Lower leg skin (tissue), 4 donors: Measurements from ENCODE around the gene BRD1. TPM values are rescaled to one million over a fixed set of nuclear protein-coding genes. Genes with fewer than 3 reads are reported as not detected.

Experiments used
- DNase-seq, 2 donors: peaks; one replicate each; pipeline ENCODE4 v3.0.0-alpha.2; 2019; ENCODE audit warnings: low spot score in 2 of 2
- H3K4me3 ChIP-seq: fragments of 200-600 bp; sonication (generic); 2 replicates; pipeline ENCODE4 v1.5.1; 2017; ENCODE audit warnings: mild to moderate bottlenecking, low read depth; ENCODE audit not compliant: poor library complexity, severe bottlenecking
- POLR2A ChIP-seq, 2 donors: fragments of 450-650 bp; IDR thresholded peaks; one replicate each; pipeline ENCODE4 v1.6.1; 2016 to 2017; ENCODE audit warnings: antibody characterized with exemption in 2 of 2, mild to moderate bottlenecking in 1 of 2, moderate library complexity in 1 of 2
- WGBS, 2 donors: methylation state at CpG; one replicate each; pipeline ENCODE4 v1.1.5; 2018; 5-methylcytosine and 5-hydroxymethylcytosine counted together
- intact Hi-C: fragments of 100-400 bp; cut with DNase I; formaldehyde crosslinking; loops from one replicate; pipeline ENCODE4 v1.15.0; 2023; ENCODE audit warnings: low total_unique reads
- total RNA-seq, 4 donors: library from RNA; depleted of rRNA; stranded (reverse); fragments of >200 nt; gene quantifications; one replicate each; pipeline ENCODE4 v1.1.0, GENCODE V29; 2016
- TF ChIP-seq, protein P1 (sequence below), 3 donors: fragments of 450-650 bp; IDR thresholded peaks; one replicate each; pipeline ENCODE4 v1.5.1; 2016; ENCODE audit warnings: antibody characterized with exemption in 3 of 3, mild to moderate bottlenecking in 3 of 3, moderate library complexity in 2 of 3

BRD1 gene
- total RNA-seq, 4 donors from 2014 or later, result 64.8 to 104 (median 89.8) TPM

DNA sequence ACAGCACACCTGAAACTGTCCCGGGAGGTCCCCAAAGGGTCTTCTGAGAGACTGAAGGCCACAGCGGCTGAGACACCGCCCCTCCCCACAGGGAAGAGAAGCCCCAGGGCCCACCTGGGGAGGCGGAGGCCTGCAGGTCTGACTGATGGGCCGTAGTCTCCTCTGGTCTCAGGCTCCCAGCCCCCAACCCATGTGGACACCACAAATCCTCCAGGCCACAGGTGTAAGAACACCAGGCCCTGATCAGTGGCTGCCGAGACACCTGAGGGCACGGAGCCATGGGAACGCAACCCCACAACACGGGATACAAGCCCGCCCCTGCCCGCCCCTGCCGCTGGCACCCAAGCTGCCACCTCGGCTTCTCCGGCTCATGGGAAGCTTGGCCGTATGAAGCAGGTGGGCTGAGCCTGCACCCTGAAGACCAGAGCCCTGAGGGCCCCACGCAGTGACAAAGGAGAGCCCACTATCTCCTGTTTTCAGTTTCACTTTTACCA is 46.3 kb downstream of the BRD1 start:
- H3K4me3 ChIP-seq, result no peak overlapping the region
- 77 to 95% methylated on average over 15 to 16 of the region's 16 CpGs for WGBS, 2 donors
- DNase-seq, result no peak
- TF ChIP-seq POLR2A (IDR thresholded peaks at IDR 0.05), result no peak
- TF ChIP-seq, protein P1, sequence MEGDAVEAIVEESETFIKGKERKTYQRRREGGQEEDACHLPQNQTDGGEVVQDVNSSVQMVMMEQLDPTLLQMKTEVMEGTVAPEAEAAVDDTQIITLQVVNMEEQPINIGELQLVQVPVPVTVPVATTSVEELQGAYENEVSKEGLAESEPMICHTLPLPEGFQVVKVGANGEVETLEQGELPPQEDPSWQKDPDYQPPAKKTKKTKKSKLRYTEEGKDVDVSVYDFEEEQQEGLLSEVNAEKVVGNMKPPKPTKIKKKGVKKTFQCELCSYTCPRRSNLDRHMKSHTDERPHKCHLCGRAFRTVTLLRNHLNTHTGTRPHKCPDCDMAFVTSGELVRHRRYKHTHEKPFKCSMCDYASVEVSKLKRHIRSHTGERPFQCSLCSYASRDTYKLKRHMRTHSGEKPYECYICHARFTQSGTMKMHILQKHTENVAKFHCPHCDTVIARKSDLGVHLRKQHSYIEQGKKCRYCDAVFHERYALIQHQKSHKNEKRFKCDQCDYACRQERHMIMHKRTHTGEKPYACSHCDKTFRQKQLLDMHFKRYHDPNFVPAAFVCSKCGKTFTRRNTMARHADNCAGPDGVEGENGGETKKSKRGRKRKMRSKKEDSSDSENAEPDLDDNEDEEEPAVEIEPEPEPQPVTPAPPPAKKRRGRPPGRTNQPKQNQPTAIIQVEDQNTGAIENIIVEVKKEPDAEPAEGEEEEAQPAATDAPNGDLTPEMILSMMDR (IDR thresholded peaks at IDR 0.05), result no peak
- intact Hi-C loops, result loop anchor here (10.0 kb wide), 1 partner anchor 133 kb away; the partner anchor contains the start of genes ALG12 and CRELD2

DNA sequence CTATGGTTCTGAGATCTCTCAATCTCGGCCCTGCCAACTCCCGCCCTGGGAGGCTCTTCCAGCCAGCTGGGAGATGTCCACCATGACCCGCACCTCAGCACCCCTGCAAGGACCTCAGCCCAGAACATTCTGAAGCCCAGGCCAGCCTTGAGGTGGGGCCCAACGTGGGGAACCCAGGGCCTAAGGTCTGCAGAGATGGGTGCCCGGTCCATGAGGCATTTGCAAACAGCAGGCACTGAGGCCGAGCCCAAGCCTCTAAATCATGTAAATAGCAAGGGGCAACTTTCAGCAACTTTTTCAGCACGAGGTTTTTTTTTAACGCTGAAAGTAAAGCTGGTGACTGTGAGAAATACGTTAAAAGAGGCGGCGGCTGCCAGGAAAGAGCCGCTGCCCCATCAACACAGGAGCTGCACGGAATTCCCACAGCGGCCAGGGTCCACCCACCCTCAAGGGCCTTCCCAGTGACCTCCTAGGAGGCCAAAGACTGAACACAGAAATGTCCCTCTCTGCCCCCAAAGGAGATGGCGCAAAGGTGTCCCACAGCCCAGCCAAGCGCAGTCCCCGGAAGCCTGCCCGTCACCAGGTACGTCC is 46.9 kb downstream of the BRD1 start:
- H3K4me3 ChIP-seq, result no peak overlapping the region
- intact Hi-C loops, result loop anchor here (10.0 kb wide), 1 partner anchor 134 kb away; the partner anchor contains the start of genes ALG12 and CRELD2
- 84 to 85% methylated on average over 17 to 19 of the region's 19 CpGs for WGBS, 2 donors
- TF ChIP-seq POLR2A (IDR thresholded peaks at IDR 0.05), result no peak
- TF ChIP-seq, protein P1 (IDR thresholded peaks at IDR 0.05), result no peak
- DNase-seq, result no peak

DNA sequence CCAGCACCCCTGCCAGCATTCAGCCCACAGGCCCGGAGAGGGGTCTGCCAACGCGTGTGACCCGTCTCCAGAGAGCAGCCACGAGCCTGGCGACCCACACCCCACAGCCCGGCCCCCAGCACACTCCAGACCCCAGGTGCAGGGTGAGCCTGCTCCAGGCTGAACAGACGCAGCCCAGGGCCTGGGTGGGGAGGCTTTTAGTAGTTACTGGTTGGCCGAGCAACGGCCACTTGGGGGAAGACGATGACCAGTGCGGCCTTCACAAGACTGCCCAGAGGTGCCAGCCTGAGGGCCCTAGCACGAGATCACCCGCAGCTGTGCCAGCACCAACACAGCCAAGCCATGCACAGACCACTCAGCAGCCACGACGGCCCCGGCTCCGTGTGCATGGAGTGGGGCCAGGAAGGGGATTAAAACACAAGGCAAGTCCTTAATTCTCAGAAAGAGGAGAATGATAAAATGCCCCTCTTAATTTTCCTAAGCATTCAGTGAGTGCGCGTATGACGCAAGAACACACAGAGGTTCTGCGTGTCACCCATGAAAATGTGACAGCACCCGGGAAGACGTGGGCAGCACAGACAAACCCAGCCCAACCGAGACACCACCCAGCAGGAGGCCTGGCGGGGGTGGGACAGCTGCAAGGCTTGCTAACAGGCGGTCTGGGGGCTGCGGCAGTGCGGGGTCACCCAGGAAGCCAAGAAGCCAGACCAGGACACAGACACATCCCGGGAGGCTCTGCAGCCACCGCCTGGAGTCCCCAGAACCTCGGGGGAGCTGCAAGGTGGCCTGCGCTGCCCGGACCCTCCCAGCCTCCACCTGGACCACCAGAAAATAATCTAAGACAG is 47.6 kb downstream of the BRD1 start:
- WGBS, 2 donors, result 81 to 84% methylated on average over 22 to 28 of the region's 34 CpGs
- no peak overlapping the region for H3K4me3 ChIP-seq
- TF ChIP-seq POLR2A (IDR thresholded peaks at IDR 0.05), result no peak
- TF ChIP-seq, protein P1 (IDR thresholded peaks at IDR 0.05), result no peak
- DNase-seq, result no peak
- intact Hi-C loops, result loop anchor here (10.0 kb wide), 1 partner anchor 135 kb away; the partner anchor contains the start of genes ALG12 and CRELD2

DNA sequence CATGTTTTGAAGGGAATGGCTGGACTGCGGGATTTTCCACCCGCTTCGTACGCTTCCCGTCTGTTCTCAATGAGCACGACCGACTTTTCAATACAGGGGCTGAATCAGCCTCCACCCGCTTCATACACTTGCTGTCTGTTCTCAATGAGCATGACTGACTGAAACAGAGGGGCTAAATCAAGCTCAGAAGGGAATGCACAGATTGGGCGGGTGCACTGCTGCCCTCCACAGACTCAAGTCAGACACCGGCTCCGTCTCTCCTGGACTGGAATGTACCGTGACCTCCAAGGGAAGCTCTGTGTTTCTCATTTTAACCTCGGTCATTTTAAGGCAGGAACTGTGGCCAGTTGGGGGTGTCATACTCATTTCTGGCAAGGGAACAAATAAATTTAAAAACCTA is 48.5 kb downstream of the BRD1 start:
- no peak overlapping the region for H3K4me3 ChIP-seq
- WGBS, 2 donors, result 91 to 92% methylated on average over 13 of the region's 13 CpGs
- TF ChIP-seq, protein P1 (IDR thresholded peaks at IDR 0.05), result no peak
- TF ChIP-seq POLR2A (IDR thresholded peaks at IDR 0.05), result no peak
- no peak for DNase-seq
- intact Hi-C loops, result no loop called here

DNA sequence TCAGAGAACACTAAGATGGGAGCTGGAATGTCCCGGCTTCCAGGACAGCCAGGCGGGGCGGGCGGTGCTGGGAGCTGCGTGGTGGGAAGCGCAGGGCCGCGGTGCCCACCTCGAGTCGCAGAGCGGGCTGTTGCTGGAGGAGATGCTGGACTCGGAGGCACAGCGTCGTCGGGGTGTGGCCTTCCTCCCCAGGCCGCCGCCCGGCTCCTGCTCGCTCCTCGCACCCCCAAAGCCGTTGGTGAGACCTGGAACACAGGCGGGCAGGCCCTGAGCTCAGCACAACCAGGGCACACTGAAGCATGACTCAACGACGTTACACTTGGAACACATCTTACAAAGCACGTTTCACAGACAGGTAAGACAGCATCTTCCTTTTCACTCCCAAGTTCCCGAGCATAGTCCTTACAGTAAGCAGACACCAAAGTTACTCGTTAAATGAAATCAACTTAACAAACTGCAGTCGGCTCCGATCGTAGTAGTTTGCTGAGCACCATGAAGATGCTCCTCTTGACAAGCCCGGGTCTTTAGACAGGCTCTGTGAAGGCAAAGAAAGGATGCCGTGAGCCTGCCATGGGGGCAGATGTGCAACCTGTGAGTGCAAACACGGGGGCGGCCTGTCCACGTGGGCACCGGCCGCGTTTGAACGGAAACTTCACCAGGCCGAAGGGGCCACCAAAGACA is 50.0 kb downstream of the BRD1 start:
- H3K4me3 ChIP-seq, result no peak overlapping the region
- intact Hi-C loops, result no loop called here
- no peak for TF ChIP-seq POLR2A (IDR thresholded peaks at IDR 0.05)
- TF ChIP-seq, protein P1 (IDR thresholded peaks at IDR 0.05), result no peak
- 79 to 83% methylated on average over 36 to 40 of the region's 40 CpGs for WGBS, 2 donors
- no peak for DNase-seq
